HuH-7.5 (cell line): Measurements from ENCODE around the gene FAM227B.

Source experiments
- DNase-seq: peaks from one replicate; pipeline ENCODE4 v3.0.0; 2011; ENCODE audit warnings: low spot score

The FAM227B gene

DNA sequence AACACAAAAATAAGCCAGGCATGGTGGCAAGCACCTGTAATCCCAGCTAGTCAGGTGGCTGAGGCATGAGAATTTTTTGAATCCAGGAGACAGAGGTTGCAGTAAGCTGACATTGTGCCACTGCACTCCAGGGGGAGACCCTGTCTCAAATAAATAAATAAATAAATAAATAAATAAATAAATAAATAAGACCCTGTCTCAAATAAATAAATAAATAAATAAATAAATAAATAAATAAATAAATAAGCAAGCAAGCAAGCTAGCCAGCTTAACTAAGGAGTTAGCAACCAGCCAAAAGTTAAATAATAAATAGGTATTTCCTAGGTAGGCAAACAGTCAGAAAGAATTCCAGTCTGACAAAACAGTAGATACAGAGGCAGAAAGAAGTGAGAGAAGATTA is 326.7 kb downstream of the FAM227B start:
- DNase-seq = no peak

DNA sequence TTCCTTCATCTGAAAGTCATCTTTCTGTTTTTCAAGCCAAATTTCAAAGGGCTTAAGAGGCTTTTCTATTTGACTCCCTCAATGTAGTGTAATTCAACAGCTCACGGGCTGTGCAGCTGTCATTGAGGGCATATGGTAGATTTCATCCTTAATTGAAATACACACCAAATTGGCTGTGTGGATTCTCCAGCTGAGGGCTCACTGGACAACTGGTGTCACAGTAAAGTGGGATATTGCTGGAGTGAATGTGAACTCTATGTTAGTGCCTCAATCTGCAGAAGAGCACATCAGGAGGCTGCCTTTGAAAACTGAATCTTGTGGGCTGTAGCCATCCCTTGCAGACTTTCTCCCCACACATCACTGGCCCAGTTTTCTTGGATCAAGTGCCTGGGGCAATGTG is 330.4 kb downstream of the FAM227B start:
- DNase-seq = no peak

DNA sequence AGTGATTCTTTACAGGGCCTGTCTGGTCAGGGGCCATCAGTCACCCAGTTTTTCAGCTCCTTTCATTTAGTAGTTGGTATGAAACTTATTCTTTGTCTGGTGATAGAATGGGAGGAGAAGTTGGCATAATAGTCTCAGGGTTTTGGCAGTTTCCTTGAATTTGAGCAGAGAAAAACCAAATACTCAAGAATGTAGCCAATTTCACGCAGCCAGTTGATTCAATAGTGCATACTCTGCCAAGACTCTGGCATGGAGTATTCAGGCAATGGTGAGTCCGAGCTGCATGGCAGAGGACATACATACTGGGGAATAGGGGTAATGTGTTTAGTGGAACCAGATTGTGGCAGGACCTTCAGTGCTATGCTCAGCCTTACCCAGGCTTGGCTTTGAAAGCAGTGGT is 332.2 kb downstream of the FAM227B start:
- no peak for DNase-seq

DNA sequence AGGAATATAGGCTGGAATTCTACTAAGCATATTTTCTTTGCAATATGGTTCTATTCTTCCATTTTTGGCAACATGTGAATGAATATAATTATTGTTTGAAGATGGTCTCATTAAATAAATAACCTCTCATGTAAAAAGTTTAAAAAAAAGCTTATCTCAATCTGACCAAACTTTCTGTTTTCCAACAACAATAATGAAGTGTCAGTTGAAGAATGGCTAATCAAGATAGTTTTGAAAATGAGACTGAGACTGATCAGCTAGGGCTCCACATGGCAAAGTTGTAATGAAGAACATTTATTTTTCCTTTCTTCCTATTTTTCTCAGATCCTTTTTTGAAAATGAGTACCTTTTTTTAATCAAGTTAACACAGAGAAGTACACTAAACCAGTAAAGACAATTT is 333.1 kb downstream of the FAM227B start:
- DNase-seq = no peak

DNA sequence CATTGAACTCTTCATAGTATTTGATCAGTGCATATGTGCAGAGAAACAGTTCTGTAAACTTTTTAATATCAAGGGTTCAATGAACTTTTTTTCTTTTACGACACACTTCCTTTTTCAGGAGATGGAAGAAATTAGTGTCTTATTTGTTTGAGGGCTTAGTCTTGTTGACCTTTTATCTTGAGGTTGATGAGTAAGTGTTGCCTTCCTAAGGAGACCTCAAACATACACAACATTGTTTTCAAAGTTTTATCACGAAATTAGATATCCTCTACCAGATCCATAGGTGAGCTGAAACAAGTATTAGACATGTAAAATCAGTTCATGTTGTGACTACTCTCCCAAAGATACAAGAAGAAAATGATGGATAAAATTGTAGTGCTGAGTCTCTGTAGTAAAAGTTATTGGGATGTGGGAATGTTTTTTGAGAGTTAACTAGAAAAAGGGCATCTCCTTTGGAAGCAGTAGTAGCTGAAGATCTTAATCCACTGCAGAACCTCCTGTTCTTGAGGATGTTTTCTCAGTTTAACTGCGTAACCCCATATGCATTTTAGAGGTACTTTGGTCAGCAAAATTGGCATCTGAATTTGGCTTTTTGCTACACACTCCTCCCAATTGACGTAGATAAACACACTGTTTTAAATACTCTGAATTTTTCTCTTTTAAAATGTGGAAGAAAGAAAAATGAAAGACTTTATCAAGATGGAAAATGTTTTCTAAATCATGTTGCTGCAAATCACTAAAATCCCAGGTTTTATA is 333.8 kb downstream of the FAM227B start:
- DNase-seq = no peak

DNA sequence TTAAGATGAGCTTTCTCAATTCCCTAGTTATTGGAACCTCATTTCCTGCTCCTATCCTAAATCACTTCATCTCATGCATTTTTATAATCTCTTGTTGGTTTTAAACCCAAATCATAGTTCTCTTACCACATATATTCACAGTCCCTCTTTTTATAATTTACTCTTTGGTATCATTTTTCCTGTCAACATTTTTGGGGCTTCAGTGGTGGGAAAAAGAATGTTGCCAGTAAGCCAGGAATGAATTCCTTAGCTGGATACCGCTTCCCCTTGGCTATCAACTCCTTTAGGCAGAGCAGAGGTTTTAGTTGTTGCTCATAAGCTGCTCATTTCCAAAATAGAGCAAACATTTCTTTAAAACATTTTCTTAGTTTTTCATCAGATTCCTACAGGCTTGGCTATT is 338.3 kb downstream of the FAM227B start:
- DNase-seq = no peak

DNA sequence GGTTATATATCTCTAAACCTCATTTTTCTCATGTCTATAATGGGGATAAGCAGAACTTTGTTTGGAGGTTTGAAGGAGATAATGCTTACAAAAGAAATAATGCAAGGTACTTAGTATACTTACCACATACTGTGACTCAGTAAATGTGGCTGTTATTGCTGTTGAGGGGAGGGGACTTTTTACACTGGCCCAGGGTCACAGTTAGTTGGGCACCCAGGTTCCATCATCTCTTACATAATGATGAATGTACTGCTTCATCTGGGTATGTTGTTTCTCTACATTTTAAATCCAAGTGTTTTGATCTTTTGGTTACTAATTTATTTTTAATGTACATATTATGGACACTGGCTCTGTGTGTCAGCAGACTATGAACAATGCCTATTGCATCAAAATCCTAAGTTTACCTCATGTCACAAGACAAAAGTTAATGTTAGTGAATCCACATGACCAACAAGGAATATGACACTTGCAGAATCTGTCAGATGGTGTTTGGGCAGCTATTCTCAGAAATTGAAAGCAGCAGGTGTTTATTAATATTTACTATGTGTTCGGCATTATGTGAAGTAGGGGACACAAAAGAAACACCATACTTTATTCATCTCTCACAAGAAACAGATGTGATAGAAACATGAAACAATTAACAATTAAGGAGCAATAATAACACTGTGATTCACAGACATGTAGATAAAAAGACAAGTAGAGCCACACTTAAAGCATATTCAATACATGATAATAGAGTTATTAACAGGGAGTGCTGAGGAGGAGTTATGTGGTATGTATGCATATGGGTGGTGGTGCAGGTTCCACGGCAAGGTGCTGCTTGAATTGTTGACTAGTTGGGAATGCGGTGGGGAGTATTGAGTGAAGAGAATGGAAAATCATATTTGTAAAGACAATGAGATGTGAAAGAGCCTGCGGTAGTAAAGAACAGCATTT is 340.8 kb downstream of the FAM227B start:
- DNase-seq = no peak

DNA sequence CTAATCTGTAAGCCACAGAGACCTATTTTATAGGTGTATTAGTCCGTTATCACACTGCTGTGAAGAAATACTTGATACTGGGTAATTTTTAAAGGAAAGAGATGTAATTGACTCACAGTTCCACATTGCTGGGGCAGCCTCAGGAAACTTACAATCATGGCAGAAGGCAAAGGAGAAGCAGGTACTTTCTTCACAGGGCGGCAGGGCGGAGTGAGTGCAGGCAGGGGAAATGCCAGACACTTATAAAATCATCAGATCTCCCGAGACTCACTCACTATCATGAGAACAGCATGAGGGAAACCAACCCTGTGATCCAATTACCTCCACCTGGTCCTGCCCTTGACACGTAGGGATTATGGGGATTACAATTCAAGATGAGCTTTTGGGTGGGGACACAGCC is 341.9 kb downstream of the FAM227B start:
- no peak for DNase-seq
